ENCODE data around the gene SCIN.

SCIN gene

DNA sequence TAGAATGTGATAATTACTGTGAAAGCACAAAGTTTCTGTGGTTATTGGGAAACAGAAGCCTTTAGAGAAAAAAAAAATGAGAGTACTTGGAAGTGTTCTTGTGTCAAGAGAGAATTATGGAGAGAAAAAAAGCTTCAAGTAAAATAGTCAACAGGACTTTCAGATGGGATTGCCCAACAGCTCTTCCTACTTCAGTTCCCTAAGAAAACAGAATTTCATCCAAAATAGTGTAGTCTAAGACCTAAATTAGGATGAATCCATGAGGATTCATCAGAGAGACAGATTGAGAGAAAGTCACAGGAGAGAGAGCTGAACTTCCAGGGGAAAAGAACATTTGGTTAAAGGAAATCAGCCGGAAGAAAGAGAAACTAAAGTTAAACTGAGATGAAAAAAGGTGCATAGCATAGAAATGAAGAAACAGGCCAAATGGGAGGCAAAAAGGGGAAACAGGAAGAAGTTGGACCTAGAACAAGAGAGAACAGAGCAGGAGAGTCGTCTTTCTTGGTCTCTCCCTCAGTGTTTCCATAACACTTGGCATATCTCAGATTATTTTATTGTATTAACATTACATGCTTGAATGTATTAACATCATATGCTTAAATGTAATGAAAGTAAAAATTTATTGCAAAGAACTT, 2.5 kb downstream of the SCIN start:
- ATAC-seq (replicated peaks; ENCODE audit: extremely low read depth, poor library complexity, severe bottlenecking) (no peak), DNase-seq (ENCODE audit: low spot score in 2 of 2) (no peak)
- H3K4me3 Mint-ChIP-seq = no peak overlapping the region
- H3K36me3 Mint-ChIP-seq (ENCODE audit: insufficient read depth) = no peaks in the 10 kb centered on the region
- no peak overlapping the region for H3K27ac Mint-ChIP-seq (ENCODE audit: low read depth)
- H3K9me3 Mint-ChIP-seq = no peaks in the 10 kb centered on the region
- H3K4me1 Mint-ChIP-seq = peaks cover 14% of the 10 kb centered on the region
- peaks cover 58% of the 10 kb centered on the region for H3K27me3 Mint-ChIP-seq

DNA sequence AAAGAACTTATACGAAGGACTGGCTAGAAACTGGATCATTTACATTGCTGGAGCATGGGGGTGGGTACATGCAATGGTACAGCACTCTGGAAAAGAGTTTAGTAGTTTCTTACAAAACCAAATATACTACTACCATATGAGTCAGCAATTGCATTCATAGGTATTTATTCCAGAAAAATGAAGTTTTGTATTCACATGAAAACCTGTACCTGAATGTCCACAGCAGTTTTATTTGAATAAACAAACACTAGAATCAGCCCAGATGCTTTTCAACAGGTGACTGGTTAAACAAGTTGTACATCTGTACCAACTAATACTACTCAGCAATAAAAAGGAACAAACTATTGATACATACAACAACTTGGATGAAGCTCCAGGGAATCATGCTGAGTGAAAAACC, 3.4 kb downstream of the SCIN start:
- H3K27ac Mint-ChIP-seq (ENCODE audit: low read depth) = no peak overlapping the region
- H3K27me3 Mint-ChIP-seq = peaks cover 56% of the 10 kb centered on the region
- H3K4me3 Mint-ChIP-seq = no peak overlapping the region
- H3K36me3 Mint-ChIP-seq (ENCODE audit: insufficient read depth) = no peaks in the 10 kb centered on the region
- no peak for DNase-seq (ENCODE audit: low spot score in 2 of 2)
- no peak for ATAC-seq (replicated peaks; ENCODE audit: extremely low read depth, poor library complexity, severe bottlenecking)
- H3K9me3 Mint-ChIP-seq = no peaks in the 10 kb centered on the region
- H3K4me1 Mint-ChIP-seq = peaks cover 14% of the 10 kb centered on the region

DNA sequence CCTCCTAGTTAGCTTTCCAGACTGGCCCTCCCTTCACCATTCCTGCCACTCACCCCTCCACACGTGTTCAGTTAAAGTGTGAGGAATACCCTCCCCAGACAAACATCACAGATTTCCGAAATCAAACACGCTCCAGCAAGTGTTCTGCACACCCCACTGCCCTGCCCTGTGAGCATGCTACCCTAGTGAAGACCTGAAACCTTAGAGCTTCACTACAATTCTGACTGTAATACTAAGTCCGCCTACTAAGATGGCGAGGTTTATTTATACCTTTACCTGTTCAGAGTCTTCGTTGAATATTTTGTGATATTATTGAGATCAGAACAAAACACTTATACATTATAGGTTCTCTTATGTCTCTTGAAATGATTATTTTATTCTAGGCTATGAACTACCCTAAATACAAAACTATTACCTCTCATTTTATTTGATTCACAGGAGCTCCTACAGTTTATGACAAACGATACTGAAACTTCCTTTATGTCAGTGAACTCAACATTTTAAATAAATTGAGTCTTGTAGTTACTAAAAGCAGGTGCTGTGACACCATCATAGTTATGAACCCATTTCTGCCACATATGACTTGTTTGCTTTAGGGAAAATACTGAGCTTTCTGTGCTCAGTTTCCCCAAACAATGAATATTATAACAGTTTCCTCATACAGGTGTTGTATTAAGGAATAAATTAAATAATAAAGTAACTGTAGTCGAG, 8.6 kb downstream of the SCIN start:
- no peak for DNase-seq (ENCODE audit: low spot score in 2 of 2)
- Mint-ChIP-seq H3K27me3 (peaks cover 29% of the 10 kb centered on the region), H3K9me3 (no peaks in the 10 kb centered on the region), H3K27ac (ENCODE audit: low read depth) (no peak overlapping the region), H3K4me1 (no peaks in the 10 kb centered on the region), H3K4me3 (no peak overlapping the region), H3K36me3 (ENCODE audit: insufficient read depth) (no peaks in the 10 kb centered on the region)
- no peak for ATAC-seq (replicated peaks; ENCODE audit: extremely low read depth, poor library complexity, severe bottlenecking)

DNA sequence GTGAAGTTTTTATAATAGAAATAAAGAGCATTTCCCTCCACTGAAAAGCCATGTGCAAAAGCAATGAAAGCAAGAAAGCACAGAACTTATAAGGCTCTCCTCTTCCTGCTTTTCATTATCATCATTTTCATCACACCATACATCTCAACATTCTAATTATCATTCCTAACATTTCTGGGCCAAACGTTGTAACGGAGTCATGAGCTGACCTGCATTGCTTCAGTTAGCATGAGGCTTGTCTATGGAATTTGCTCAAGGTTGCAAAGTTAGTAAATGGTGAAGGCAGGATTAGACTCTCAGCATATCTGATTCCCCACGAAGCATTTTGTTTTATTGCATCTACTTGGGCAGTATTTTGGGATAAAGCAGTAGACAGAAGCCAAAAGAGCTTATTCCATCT, 11.4 kb downstream of the SCIN start:
- H3K36me3 Mint-ChIP-seq (ENCODE audit: insufficient read depth) = no peaks in the 10 kb centered on the region
- peaks cover 5% of the 10 kb centered on the region for H3K4me1 Mint-ChIP-seq
- H3K9me3 Mint-ChIP-seq = no peaks in the 10 kb centered on the region
- H3K27me3 Mint-ChIP-seq = peaks cover 40% of the 10 kb centered on the region
- H3K4me3 Mint-ChIP-seq = no peak overlapping the region
- H3K27ac Mint-ChIP-seq (ENCODE audit: low read depth) = no peak overlapping the region
- DNase-seq (ENCODE audit: low spot score in 2 of 2) (no peak), ATAC-seq (replicated peaks; ENCODE audit: extremely low read depth, poor library complexity, severe bottlenecking) (no peak)

DNA sequence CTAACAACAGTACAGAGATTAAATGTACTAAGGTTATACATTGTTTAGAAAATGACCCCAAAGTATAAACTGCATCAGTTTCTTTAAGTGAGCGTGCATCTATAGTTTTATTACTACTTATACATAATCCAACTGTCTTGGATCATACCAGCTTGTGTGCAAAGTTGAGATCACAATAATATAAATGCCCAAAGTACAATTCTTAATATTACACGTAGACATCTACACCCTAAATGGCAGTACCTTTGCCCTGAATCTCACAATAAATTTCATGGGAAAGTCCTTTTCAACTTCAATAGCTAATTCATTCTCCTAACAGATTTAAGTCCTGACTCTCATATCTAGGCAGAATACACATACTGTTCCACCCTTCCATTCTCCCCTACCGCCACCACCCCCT, 11.8 kb downstream of the SCIN start:
- H3K36me3 Mint-ChIP-seq (ENCODE audit: insufficient read depth) = no peaks in the 10 kb centered on the region
- no peak for ATAC-seq (replicated peaks; ENCODE audit: extremely low read depth, poor library complexity, severe bottlenecking)
- H3K4me1 Mint-ChIP-seq = peaks cover 5% of the 10 kb centered on the region
- no peak overlapping the region for H3K27ac Mint-ChIP-seq (ENCODE audit: low read depth)
- H3K4me3 Mint-ChIP-seq = no peak overlapping the region
- DNase-seq (ENCODE audit: low spot score in 2 of 2) = no peak
- H3K9me3 Mint-ChIP-seq = no peaks in the 10 kb centered on the region
- H3K27me3 Mint-ChIP-seq = peaks cover 36% of the 10 kb centered on the region

DNA sequence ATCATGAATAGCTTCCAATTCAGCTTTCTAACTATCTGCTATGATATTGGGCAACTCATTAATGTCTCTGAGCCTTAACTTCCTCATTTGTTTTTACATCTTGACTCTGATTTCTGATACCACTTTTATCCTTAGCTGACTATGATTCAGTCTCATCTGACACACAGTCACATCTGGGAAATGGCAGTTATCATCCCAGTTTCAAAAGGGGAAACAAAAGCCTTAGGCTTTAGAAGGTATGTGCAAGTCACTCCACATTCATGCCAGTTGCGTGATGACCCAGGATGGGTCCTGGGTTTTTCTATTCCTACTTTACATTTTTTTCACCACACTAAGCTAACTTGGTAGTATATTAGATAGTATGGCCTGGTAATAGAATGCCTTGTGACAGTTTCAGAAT, 12.7 kb downstream of the SCIN start:
- no peak overlapping the region for H3K4me3 Mint-ChIP-seq
- no peaks in the 10 kb centered on the region for H3K9me3 Mint-ChIP-seq
- no peak overlapping the region for H3K27ac Mint-ChIP-seq (ENCODE audit: low read depth)
- ATAC-seq (replicated peaks; ENCODE audit: extremely low read depth, poor library complexity, severe bottlenecking) (no peak), DNase-seq (ENCODE audit: low spot score in 2 of 2) (no peak)
- peaks cover 5% of the 10 kb centered on the region for H3K4me1 Mint-ChIP-seq
- H3K27me3 Mint-ChIP-seq = peaks cover 41% of the 10 kb centered on the region
- H3K36me3 Mint-ChIP-seq (ENCODE audit: insufficient read depth) = no peaks in the 10 kb centered on the region

DNA sequence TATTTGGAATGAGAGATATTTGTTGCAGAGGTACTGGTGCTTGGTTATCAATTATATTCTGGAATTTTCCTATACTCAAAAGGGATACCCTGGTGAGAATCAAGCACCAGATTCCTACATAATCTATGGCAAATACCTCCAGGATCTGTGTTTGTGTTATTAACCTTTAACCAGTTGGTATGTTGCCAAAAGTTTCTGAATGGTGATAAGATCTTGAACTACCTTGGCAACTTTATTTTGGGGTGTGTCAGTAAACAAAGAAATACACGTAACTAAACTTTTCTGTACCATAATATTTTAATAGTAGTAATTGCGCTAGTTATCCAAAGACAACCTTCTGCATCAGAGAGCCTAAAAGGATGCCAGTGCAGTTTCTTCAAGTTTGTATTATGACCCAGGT, 13.4 kb downstream of the SCIN start:
- Mint-ChIP-seq H3K36me3 (ENCODE audit: insufficient read depth) (no peaks in the 10 kb centered on the region), H3K4me3 (no peak overlapping the region), H3K27ac (ENCODE audit: low read depth) (no peak overlapping the region), H3K4me1 (peaks cover 5% of the 10 kb centered on the region), H3K9me3 (no peaks in the 10 kb centered on the region), H3K27me3 (peaks cover 41% of the 10 kb centered on the region)
- no peak for DNase-seq (ENCODE audit: low spot score in 2 of 2)
- no peak for ATAC-seq (replicated peaks; ENCODE audit: extremely low read depth, poor library complexity, severe bottlenecking)

DNA sequence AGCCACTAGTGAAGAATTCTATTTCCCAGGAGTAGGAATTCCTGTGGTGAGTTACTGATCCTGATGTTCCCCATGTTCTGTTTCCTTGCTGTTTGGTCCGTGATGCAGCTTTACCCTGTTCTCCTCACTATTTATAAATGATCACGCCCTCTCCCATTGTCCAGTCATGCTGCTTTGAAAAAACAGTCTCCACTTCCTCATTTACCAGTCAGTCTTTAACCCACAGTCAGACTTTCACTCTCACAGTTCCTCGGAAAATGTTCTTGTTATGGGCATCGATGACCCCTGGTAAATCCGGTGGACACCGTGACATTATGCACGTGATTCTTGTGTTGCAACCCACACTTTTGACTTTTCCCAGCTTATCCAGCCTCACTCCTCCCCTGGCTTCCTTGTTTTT, 14.4 kb downstream of the SCIN start:
- no peaks in the 10 kb centered on the region for H3K36me3 Mint-ChIP-seq (ENCODE audit: insufficient read depth)
- H3K27ac Mint-ChIP-seq (ENCODE audit: low read depth) = no peak overlapping the region
- H3K4me1 Mint-ChIP-seq = peaks cover 5% of the 10 kb centered on the region
- no peak for DNase-seq (ENCODE audit: low spot score in 2 of 2)
- H3K9me3 Mint-ChIP-seq = no peaks in the 10 kb centered on the region
- H3K27me3 Mint-ChIP-seq = peaks cover 37% of the 10 kb centered on the region
- H3K4me3 Mint-ChIP-seq = no peak overlapping the region
- no peak for ATAC-seq (replicated peaks; ENCODE audit: extremely low read depth, poor library complexity, severe bottlenecking)

DNA sequence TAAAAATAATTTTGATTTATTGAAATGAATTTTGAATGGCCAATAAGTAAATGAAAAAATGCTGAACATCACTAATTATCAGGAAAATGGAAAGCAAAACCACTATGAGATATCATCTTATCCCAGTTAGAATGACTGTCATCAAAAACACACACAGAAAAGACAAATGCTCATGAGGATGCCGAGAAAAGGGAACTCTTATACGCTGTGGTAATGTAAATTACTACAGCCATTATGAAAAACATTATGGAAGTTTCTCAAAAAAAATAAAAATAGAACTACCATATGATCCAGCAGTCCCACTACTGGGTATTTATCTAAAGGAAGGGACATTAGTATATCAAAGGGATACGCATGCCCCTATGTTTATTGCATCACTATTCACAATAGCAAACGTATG, 15.8 kb downstream of the SCIN start:
- ATAC-seq (replicated peaks; ENCODE audit: extremely low read depth, poor library complexity, severe bottlenecking) = no peak
- H3K27me3 Mint-ChIP-seq = peaks cover 37% of the 10 kb centered on the region
- DNase-seq (ENCODE audit: low spot score in 2 of 2) = no peak
- no peaks in the 10 kb centered on the region for H3K9me3 Mint-ChIP-seq
- H3K27ac Mint-ChIP-seq (ENCODE audit: low read depth) = no peak overlapping the region
- no peaks in the 10 kb centered on the region for H3K36me3 Mint-ChIP-seq (ENCODE audit: insufficient read depth)
- H3K4me1 Mint-ChIP-seq = peaks cover 5% of the 10 kb centered on the region
- no peak overlapping the region for H3K4me3 Mint-ChIP-seq

DNA sequence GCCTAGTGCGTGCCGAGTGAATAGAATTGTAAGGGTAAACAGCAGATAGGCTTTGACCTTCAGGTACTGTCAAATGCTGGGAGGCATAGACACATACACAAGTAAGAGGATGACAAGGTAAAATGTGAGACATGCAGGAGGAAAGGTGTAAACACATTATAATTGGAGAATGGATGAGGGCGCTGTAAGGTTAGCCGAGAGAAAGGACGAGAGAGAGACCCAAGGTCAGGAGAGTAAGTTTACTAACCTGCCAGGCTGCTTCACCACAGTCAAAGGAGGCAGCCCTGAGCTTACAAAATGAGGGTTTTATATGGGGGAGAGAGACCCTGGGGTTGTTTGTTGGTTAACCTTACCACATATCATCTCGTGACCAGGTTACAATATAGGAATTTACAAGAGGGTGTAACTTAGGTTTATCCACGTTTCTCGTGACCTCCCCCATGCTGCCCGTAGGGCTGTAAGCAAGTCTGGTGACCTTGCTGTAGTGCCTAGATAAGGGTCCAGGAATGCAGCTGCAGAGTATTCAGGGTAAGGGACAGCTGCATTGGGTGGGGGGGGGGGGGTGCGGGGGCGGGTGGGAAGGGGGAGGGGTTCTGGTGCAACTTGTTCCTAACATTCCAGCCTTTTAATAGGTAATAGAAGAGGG, 17.9 kb downstream of the SCIN start:
- H3K9me3 Mint-ChIP-seq = no peaks in the 10 kb centered on the region
- H3K27me3 Mint-ChIP-seq = peaks cover 28% of the 10 kb centered on the region
- H3K27ac Mint-ChIP-seq (ENCODE audit: low read depth) = no peak overlapping the region
- H3K36me3 Mint-ChIP-seq (ENCODE audit: insufficient read depth) = no peaks in the 10 kb centered on the region
- H3K4me3 Mint-ChIP-seq = no peak overlapping the region
- peaks cover 5% of the 10 kb centered on the region for H3K4me1 Mint-ChIP-seq
- DNase-seq (ENCODE audit: low spot score in 2 of 2) (no peak), ATAC-seq (replicated peaks; ENCODE audit: extremely low read depth, poor library complexity, severe bottlenecking) (no peak)

DNA sequence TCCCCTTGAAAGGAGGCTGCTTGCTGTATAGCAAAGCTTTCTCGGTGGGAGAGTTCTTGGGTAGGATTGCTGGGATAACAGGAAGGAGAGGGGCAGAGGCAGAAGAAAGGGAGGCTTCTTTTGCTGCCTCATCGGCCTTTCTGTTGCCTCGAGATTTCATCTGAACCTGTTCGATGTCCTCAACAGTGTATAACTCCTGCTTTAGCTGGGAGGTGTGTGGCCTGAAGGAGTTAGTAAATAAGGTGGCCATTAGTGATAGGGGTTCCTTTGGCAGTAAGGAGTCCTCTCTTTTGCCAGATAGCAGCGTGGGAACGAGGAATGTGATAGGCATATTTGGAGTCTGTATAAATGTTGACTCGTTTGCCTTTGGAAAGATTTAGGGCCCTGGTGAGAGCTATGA, 20.0 kb downstream of the SCIN start:
- no peak for ATAC-seq (replicated peaks; ENCODE audit: extremely low read depth, poor library complexity, severe bottlenecking)
- no peaks in the 10 kb centered on the region for H3K4me1 Mint-ChIP-seq
- no peak overlapping the region for H3K27ac Mint-ChIP-seq (ENCODE audit: low read depth)
- H3K4me3 Mint-ChIP-seq = no peak overlapping the region
- no peaks in the 10 kb centered on the region for H3K9me3 Mint-ChIP-seq
- H3K27me3 Mint-ChIP-seq = peaks cover 33% of the 10 kb centered on the region
- no peak for DNase-seq (ENCODE audit: low spot score in 2 of 2)
- no peaks in the 10 kb centered on the region for H3K36me3 Mint-ChIP-seq (ENCODE audit: insufficient read depth)

DNA sequence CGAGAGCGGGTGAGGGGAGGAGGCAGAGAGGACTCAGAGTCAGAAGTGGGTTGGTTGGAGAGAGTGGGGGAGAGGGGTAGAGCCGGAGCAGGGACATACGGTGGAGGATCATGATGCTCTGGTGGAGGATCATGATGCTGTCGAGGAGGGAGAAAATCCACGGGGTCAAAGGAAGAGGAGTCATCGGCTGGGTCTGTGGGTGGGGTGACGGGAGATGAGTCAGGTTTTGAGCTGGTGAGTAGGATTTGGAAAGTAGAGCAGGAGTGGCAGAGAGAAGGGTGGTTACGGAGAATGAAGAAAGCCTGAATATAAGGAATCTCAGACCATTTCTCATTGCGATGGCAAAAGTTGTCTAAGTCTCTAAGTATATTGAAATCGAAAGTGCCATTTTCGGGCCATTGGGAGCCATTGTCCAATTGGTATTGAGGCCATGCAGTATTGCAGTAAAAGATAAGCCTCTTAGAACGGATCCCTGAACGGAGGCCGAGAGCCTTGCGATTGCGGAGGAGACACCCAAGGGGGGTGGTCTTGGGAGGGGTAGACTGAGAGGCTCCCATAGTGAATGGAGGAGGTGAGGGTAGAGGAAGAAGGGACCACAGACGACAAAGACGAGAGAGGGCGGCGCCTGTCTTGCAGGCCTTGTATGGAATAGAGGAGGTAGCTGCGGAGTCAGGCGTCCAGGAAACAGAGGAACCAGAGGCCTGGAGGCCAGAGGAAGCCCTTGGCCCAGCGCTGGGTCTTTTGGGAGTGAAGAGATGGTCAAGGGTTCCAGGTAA, 23.8 kb downstream of the SCIN start:
- Mint-ChIP-seq H3K27ac (ENCODE audit: low read depth) (no peak overlapping the region), H3K27me3 (peaks cover 14% of the 10 kb centered on the region), H3K9me3 (no peaks in the 10 kb centered on the region), H3K36me3 (ENCODE audit: insufficient read depth) (no peaks in the 10 kb centered on the region), H3K4me1 (no peaks in the 10 kb centered on the region), H3K4me3 (no peak overlapping the region)
- ATAC-seq (replicated peaks; ENCODE audit: extremely low read depth, poor library complexity, severe bottlenecking) (no peak), DNase-seq (ENCODE audit: low spot score in 2 of 2) (no peak)
